AG09319 (cell line): ENCODE measurements around the gene GAGE12J.
"Not testable (repeated sequence)": the region's sequence is repeated elsewhere in the genome, so short reads cannot be mapped to it uniquely, and the experiment has no call there.

Experiments used
- DNase-seq: peaks from one replicate; pipeline ENCODE4 v3.0.0-alpha.2; 2010; ENCODE audit warnings: low read depth; ENCODE audit errors: extremely low read depth
- CTCF ChIP-seq: IDR thresholded peaks from 2 replicates; pipeline ENCODE4 v1.5.1; 2011; ENCODE audit warnings: low read depth, mild to moderate bottlenecking, inconsistent platforms, low read length, moderate library complexity

Gene GAGE12J

GRCh38 chrX:49284212-49284611, 37.6 kb upstream of the GAGE12J start:
- DNase-seq, result no peak
- no peak for TF ChIP-seq CTCF

- TF ChIP-seq CTCF, result no peak
- DNase-seq, result no peak
Measured at GRCh38 chrX:49286136-49286535, 35.7 kb upstream of the GAGE12J start.

- TF ChIP-seq CTCF, result no peak
- DNase-seq, result no peak
Measured at GRCh38 chrX:49286581-49286980, 35.3 kb upstream of the GAGE12J start.

GRCh38 chrX:49287665-49288064, 34.2 kb upstream of the GAGE12J start:
- no peak for DNase-seq
- TF ChIP-seq CTCF, result no peak

- TF ChIP-seq CTCF, result no peak
- DNase-seq, result no peak
Measured at GRCh38 chrX:49290215-49290614, 31.6 kb upstream of the GAGE12J start.

GRCh38 chrX:49291615-49292337, 30.1 kb upstream of the GAGE12J start:
- TF ChIP-seq CTCF, result peak; percentile 67
- DNase-seq, result no peak

- no peak for TF ChIP-seq CTCF
- DNase-seq, result no peak
Measured at GRCh38 chrX:49292400-49293362, 29.2 kb upstream of the GAGE12J start.

- DNase-seq, result not testable (repeated sequence)
Measured at GRCh38 chrX:49299293-49299692, 22.5 kb upstream of the GAGE12J start.
